GM08714 (cell line): ENCODE measurements around the gene VPS54.
A peak's percentile ranks its signal among the peaks of the same experiment; 100 is the strongest.

Source experiments
- H3K4me3 ChIP-seq: fragments of 200-500 bp; sonication (Bioruptor generic); 2 replicates; pipeline ENCODE4 v1.5.1; 2014; ENCODE audit warnings: mild to moderate bottlenecking, low read length, inconsistent platforms
- ZNF274 ChIP-seq: IDR thresholded peaks from 2 replicates; pipeline ENCODE4 v1.6.1; 2012; ENCODE audit warnings: mild to moderate bottlenecking, low read depth, low read length

VPS54 gene

DNA sequence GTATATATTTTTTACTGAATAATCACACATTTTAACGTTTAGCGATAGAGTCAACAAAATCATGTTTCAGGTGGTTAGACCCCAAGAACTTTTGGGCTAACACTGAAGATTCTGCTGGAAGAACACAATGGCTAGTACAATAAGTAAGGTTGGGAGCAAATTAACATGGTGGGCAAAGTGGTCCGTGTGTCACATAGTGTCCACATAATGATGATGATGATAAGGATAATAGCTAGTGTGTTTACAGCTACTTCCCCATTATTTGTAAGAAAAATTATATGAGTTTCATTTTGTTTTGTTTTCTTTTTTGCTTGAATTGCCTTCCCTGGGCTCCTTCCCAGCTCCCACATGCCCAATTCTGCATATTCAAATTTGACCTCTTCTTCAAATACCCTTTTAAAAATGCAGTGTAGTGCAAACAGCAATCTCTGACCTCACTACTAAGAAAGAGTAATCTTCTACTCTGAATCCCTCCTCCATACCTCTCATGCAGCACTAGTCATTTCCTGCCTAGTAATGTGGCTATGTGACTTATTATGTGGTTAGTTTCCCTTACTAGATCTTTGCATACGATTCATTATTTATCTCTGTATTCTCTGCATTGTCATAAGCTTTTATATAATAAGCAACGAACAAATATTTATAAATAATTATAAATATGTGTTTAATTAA, 16.9 kb upstream of the VPS54 start:
- no peak overlapping the region for H3K4me3 ChIP-seq
- TF ChIP-seq ZNF274: no peak

DNA sequence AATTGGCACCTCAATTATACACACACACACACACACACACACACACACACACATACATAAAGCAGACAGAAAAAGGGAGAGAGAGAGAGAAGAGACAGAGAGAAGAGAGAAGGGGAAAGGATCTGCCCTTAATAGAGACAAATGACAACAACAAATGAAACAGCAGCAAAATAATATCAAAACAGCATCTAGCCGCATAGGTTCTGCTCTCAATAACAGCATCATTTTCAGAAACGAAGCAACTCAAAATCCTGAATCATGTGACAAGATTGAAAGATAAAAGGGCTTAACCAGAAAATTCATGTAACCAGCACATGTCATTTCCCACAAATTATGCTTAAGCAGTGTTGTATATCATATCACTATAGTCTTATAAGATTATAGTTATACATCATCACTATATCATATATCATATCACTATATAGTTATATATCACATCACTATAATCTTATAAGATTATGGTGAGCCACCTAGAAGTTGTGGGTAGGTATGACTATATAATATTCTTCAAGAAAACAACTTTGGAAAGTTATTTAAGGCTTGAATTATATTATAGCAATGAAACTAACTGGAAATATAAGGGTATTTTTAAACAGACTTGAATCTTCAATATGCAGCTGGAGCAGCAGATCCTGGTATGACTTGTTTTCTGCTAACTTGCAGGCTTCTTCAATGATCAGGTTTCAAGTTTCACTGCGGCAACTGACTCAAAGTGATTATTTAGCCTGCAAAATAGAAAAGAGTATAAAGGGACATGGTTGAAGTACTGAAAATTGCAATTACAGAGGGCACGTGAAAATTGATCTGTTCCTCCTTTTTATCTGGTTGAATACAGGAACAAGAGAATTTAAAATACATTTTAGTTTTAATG, 16.1 kb upstream of the VPS54 start:
- TF ChIP-seq ZNF274: no peak
- no peak overlapping the region for H3K4me3 ChIP-seq

DNA sequence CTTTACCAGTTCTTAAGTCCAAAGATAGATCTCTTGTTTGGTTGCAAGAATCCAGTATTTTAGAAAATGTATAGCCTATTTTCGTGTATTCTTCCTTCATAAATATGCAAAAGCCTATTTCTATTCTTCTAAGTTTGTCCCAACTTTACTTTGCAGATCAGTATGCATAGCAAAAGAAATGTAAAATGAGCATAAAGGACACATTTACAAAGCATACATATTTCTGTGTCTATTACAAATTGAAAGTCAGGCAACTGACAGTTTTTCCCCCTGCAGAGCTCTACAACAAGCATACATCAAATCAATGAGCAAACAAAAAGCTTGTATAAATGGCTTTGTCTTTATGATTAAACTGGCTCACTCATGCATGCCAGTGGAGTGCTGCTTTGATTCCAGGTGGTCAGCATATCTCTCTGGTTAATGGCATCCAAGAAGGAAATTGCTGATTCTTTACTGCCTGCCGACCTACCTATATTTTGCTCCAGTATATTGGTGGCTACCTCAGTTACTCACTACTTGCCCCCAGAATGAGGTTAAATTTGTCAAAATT, 10.0 kb upstream of the VPS54 start:
- no peak overlapping the region for H3K4me3 ChIP-seq
- no peak for TF ChIP-seq ZNF274

DNA sequence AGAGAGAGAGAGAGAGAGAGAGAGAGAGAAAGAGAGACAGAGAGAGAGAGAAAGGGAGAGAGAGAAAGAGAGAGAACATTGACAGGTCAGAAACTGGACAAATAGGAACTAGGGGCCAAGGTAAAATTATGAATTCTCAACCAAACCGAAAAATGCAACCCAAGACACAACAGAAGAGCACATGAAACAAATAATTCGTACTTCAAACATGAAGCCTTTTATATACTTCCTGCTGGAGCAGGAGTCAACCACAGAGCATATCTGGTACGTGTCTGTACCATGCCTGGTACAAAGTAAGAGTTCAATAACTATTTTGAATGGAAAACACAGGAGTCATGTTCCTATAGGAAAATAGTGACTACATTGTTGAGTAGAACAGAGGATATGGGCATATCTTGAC, 6.5 kb upstream of the VPS54 start:
- TF ChIP-seq ZNF274: no peak
- no peak overlapping the region for H3K4me3 ChIP-seq

DNA sequence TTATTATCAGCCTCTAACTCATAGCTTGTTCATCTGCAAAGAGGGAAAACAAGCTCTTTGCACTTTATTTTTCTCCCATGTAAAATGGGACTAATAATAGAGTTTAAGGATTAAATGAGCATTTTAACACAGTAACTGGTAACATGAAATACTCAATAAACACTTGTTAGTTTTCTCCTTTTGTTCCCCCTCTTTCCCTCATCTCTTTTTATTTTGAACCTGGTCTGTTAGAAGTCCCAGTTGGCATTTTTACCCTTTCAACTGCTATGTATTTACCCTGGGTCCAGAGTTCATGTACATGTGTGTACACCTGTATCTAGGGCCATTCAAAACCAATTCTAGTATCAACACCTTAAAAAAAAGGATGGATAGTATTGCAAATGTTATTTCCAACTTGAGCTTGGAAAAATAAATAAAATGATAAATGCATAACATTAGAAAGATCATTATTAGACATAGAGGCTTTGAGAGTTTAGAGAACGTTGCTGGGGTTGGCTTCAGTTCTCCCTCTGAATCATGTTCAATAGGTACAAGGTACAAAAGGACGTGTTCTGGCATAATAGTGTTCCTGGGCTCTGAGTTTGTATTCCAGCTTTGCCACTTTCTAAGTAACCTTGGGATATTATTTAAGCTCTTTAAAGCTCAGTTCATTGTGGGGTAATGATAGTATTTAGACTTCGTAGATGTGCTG, 5.2 kb upstream of the VPS54 start:
- no peak overlapping the region for H3K4me3 ChIP-seq
- TF ChIP-seq ZNF274: no peak

DNA sequence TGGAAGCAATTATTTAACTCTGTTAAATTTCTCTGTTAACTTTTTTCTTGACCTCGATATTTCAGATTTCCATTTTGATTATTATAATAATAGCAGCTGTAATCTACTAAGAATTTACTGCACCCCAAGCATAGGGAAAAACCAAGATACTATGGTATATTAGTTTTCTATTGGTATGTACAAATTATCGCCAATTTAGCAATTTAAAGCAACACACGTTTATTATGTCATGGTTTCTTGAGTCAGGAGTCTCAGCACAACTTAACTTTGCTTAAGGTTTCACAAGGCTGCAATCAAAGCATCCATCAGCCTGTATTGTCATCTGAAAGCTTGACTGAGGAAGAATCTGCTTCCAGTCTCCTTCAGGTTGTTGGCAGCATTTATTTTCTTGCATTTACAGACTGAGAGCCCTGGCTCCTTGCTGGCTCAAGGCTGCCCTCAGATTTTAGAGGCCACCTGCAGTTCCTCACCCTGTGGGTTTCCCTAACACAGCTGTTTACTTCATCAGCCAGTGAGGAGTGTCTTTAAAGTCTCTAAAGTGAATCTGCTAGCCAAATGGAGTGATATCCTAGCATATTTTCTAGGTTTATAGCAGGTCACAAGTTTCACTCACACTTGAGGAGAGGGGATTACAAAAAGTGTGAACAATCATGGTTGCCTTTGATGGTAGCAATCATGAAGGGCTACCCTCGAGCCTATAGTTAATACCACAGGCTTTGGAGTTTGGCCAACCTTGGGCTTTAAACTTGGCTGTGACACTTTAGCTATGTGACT, 4.4 kb upstream of the VPS54 start:
- H3K4me3 ChIP-seq: no peak overlapping the region
- TF ChIP-seq ZNF274: no peak

DNA sequence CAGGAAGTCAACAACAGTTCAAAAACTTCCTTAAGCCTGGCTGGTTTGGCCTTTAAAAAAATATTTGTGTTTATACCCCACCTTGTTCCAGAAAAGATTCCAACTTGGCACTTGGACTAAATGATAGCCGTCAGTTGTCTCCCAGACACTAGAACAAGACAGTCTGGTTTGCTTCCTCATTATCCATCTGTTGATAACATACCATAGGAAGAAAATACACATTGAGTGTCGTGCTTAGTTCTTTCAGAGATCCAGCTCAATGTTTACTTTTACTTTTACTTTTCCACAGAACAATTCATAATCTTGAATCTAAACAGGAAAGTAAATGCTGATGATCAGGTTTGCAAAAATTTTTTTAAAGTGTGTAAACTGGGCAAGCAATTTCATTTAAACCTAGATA, 2.4 kb upstream of the VPS54 start:
- no peak for TF ChIP-seq ZNF274
- H3K4me3 ChIP-seq: no peak overlapping the region

DNA sequence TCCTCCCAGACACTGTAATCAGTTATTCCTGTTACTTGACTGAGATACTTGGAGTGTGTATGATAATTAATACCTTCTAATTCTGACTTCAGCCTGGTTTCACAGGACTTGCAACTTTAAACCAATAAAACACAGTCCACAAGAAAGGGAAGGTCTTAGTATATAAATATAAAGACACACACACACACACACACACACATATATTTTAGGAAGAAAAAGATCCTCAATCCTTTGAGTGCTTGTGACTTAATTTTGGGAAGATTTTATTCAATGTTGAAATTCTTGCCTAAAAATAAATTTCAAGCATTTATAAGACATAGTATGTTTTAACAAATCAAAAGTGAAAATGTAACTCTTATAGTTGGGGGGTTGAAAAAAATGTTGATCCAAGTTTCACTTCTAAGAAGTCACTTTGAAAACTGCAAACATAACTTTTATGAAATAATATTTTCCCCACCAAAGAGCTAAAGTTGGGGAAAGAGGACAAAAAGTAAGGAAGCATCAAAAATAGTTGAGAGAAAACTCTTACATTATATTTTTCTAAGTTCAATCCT, 824 bp upstream of the VPS54 start:
- peak overlapping the region; percentile 94; the same call in 1 of the 2 replicates for H3K4me3 ChIP-seq
- no peak for TF ChIP-seq ZNF274

DNA sequence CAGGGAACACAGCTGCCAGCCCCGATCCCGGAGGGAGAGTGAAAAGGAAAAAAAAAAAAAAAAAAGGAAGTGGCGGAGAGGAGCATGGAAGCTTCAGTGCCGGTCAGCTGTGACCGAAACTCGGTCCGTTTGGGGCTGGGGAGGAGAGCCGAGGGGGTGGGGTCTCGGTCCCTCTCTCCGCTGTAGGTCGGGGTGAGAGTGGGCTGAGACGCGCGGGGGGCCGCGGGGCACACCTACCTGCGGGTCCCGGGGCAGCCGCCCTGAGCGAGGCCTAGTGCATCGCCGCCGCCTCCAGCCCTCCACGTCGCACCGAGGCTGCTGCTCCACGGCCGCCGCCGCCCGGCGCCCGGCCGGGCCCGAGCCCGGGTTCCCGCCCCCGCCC, 536 bp downstream of the VPS54 start:
- H3K4me3 ChIP-seq: peak overlapping the region; percentile 94
- no peak for TF ChIP-seq ZNF274

DNA sequence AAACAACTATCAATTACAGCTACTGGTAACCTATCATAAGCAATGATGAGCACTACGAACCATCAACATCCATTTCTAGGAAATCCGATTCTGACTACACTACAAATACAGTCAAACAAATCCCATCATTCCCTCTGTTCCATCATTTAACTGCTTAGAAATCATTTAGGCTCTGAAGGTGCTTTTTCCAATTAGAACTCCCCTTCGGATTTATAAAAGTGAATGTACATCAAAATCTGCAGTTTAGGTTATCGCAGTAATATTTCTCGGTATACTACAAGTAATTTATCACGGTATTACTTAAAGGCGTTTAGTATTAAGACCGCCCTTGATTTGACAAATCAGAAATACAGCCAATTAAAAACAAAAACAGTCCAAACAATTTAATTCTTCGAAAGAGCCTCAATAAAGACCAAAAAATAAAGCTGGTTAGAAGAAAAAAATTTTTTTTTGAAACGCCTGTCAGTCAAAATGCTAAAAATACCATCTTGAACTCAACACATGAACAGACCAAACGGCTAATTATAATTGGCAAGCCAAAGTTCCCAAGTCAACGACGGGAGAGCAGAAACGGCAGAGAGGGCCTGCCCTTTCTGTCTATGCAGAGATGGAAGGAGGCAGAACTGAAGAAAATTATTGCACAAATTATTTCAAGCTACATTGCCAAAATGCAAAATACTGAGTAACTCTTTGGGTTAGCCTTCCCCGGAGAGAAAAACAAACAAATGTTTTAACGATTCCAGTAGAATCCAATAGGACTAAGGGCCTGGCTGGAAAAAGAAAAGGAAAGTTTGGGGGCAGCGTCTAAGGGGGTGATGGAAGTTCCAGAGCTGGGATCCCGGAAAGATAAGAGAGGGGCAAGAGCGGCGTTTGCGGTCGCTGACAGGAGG, 1.2 kb downstream of the VPS54 start:
- H3K4me3 ChIP-seq: peak overlapping the region; percentile 94
- no peak for TF ChIP-seq ZNF274

DNA sequence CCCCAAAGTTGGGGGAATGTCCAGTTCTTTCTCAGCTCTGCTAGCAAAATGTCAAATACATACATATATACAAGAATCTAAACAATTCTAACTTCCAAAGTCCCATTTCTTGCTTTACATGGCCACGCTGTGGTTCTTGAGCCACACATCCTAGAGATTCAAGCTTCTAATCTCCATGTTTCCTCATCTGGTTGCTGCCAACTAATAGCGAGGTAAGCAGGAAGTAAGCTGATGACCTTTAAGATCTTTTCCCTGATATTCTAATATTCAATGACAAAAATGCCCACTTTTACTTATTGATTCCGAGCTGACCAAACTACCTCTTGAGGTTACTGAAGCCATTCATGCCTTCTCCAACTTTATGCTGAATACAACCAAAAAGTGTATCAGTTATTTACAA, 3.3 kb downstream of the VPS54 start:
- TF ChIP-seq ZNF274: no peak
- no peak overlapping the region for H3K4me3 ChIP-seq

DNA sequence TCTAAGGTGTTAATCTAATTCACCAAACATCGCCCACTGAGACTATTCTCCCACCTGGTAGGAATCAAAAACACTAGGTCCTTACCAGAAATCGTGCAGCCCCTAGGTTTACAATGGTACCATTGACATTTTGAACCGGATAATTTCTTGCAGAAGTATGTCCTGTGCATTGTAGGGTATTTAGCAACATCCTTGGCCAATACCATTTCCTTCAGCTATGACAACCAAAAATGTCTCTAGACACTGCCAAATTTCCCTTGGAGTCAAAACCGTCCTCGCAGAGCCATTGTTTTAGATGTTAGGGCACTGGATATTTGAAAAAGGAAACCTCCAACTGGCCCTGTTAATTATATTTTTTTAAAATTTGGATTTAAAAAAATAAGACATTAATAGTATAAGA, 3.8 kb downstream of the VPS54 start:
- TF ChIP-seq ZNF274: no peak
- H3K4me3 ChIP-seq: no peak overlapping the region

DNA sequence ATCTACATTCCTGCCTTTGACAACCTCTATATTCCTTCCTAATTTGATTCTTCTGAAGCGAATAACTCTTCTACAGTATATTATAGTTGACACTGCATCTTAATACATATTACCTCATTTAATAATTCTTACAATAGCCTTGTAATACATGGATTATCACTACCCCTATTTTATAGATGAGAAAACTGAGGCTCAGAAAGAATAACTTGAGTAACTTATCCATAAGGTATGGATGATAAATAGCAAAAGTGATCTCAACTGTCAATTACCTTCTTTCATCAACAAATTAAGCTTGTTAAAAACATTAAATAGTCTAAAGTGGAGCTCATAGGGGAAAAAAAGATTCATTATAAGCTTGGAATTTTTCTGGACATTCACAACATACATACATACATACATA, 4.6 kb downstream of the VPS54 start:
- TF ChIP-seq ZNF274: no peak
- H3K4me3 ChIP-seq: no peak overlapping the region

DNA sequence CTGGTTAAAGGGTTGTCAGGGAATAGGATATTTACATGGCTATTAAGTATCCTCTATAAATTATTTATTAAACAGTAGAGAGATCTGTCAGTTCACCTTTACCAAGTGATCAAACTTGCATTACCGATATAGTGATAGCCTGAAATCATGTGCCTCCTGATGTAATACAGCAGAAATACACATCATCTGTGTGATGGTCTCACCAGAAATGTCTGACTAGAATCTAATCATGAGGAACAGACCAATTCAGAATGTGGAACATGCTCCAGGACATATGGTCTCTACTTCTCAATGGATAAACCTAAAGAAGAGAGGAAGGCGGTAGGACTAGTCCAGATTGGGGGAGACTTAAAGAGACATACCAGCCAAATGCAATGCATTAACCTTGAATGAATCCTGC, 6.2 kb downstream of the VPS54 start:
- no peak for TF ChIP-seq ZNF274
- H3K4me3 ChIP-seq: no peak overlapping the region
